Activated T-cell treated with anti-CD3 and anti-CD28 coated beads for 48 hours (primary cell): ENCODE results near the gene EIF2D.
"Not testable (repeated sequence)": the region's sequence is repeated elsewhere in the genome, so short reads cannot be mapped to it uniquely, and the experiment has no call there.

Source experiments
- DNase-seq: peaks from one replicate; pipeline ENCODE4 v3.0.0-alpha.2; 2020; ENCODE audit warnings: low read depth

The EIF2D gene

DNA sequence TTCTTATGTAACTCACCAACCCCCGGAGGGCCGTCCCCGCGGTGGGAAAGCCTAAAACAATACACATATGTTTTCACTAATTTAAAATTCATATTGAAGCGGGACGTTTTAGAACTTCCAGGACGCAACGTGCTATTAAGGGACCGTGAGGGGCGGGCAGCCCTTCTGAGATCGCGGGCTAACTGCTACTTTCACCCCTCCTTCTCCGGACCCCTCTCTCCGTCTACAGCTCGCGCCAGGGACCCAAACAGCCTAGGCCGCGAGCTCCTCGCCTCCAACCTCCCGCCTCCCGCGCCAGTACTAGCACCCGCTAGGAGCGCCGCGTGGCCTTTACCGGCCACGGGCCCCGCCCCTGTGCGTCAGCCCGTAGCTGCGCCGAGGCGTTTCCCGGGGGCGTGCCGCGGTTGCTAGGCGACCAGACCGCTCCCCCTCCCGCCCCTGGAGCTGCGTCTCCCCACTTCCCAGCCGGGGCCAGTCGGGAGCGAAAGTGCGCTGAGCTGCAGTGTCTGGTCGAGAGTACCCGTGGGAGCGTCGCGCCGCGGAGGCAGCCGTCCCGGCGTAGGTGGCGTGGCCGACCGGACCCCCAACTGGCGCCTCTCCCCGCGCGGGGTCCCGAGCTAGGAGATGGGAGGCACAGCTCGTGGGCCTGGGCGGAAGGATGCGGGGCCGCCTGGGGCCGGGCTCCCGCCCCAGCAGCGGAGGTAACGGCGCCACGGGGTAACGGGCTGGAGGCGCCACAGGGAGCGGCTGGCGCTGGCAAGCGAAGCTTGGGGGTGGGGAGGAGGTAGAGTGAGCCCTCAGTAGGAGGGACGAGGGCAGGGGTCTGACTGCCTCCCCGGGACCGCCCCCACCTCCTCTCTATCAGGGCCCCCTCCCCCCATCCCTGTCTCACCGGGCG lies 23.1 kb upstream of the EIF2D start, which contains the start of gene DYRK3:
Gene DYRK3, plus strand, starts transcription at position 457 of the 898 bp plus-strand sequence. Its CDS starts 168 bp downstream, at position 625.
- peak; percentile 93 for DNase-seq

DNA sequence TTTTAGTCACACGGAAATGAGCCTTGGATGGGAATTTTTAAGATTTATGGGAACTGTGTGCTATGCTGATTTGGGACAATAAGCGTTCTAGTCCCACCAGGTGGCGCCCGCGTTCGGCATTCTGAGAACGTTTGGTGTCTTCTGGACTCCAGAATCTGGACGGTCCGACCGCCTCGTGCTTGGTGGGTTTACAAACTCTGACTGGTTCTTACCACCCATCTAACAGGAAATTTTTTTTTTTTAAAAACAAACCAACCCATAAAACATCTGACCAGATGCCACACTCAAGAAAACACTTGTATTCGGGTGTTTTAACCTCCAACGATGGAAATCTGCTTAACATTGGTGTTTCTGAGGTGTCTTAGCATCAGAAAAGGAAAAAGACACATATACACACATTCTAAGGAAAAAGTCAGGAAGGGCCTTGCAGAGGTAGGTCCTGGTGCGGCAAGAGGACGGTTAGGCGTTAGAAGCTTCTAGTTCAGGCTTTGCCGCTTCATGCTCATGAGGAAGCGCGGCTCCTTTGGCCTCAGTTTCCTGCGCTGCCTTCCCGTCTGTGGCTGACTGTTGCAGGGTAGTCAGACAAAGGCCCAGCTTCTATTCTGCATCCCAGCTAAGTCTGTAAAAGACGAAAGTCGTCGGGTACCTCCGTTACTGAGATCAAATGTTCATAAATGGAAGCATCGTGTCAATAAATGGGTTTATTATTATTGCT lies 22.3 kb upstream of the EIF2D start:
- DNase-seq: peak; percentile 57

- no peak for DNase-seq
Measured at GRCh38 chr1:206633708-206634121, 21.4 kb upstream of the EIF2D start.

GRCh38 chr1:206631085-206631509 lies 18.8 kb upstream of the EIF2D start:
- no peak for DNase-seq

DNA sequence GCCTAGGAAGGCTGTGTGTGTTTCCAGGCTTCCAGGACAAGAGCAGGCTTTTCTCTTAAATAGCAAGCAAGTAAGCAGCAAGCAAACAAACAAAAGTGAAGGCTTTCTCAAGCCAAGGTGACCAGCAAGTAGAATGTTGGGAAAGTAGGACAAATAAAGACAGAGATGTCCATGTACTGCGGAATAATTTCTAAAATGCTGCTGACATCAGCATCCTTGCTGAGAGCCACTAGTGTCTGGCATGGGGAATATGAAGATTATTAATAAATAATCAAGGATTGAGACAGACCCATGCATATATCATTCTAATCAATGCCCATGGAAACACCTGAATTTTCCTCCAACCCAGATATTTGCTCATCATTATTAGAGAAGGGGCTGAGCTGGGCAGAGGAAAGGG lies 16.7 kb upstream of the EIF2D start:
- no peak for DNase-seq

DNA sequence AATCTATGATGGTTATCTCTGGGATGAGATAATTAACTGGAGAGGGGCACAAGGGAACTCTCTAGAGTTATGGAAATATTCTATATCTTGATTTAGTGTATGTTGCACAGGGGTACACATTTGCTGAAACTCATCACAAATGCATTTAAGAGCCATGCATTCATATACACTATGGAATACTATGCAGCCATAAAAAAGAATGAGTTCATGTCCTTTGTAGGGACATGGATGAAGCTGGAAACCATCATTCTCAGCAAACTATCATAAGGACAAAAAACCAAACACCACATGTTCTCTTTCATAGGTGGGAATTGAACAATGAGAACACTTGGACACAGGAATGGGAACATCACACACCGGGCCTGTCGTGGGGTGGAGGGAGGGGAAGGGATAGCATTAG lies 14.1 kb upstream of the EIF2D start:
- DNase-seq: not testable (repeated sequence)

- no peak for DNase-seq
Measured at GRCh38 chr1:206609229-206609991, 2.9 kb downstream of the EIF2D start.

- peak; percentile 58 for DNase-seq
Measured at GRCh38 chr1:206608108-206608698, 4.1 kb downstream of the EIF2D start.

- DNase-seq: no peak
Measured at GRCh38 chr1:206606867-206607266, 5.4 kb downstream of the EIF2D start.

GRCh38 chr1:206604861-206605260 lies 7.4 kb downstream of the EIF2D start:
- DNase-seq: no peak

- DNase-seq: no peak
Measured at GRCh38 chr1:206600527-206600926, 11.7 kb downstream of the EIF2D start.

GRCh38 chr1:206596319-206596666 lies 16.0 kb downstream of the EIF2D start:
- DNase-seq: no peak

- DNase-seq: no peak
Measured at GRCh38 chr1:206595581-206596318, 16.5 kb downstream of the EIF2D start.

GRCh38 chr1:206593351-206593925 lies 18.8 kb downstream of the EIF2D start:
- DNase-seq: no peak

GRCh38 chr1:206591696-206592095 lies 20.6 kb downstream of the EIF2D start:
- DNase-seq: no peak

DNA sequence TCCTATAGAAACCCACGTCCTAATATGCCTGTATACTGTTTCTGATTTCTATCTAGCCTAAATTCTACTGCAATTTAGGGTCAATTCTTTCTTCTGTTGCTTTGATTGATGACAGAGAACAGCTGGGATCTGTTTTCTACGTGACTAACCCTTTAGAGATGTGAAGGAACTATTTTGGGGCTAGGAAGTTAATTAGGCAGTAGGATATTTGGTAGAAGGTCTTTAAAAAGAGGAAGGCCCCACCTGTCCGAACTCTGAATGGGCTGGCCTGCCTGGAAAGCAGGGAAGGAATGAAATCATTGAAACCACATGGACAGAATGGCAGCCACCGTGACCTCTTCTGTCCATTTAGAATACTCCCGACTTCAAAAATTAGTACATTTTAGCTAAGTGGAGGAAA lies 21.0 kb downstream of the EIF2D start:
- DNase-seq: no peak

DNA sequence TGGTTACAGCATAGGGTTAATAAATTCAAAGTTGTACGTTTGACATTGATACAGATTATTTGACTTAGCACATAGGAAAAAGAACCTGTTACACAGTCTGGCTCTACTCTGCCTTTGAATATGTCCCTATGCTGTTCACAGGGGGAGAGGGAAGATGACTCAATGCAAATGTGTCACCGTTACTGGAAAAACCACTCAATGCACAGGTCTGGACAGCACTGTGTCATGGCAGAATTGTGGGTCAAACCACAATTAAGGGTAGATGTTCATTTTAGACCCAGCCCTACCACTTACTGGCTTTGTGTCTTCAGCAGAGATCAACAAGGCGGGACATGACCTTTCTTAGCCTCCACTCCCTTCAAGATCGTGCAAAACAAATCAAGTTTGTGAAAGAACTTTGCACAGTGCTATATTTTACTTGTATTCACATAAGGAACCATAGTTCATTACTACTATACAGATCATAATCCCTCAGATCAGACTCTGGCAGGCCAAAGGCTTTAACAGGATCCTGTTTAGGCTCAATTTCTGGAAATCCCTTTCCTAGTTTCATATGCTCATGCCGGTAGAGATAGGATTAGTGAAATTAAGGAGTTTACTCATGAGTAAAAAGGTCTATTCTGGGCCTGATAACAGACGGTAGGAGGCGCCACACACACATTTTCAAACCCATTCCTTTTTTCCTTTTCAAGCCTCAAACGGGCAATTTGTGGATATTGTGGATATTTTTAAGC lies 22.1 kb downstream of the EIF2D start:
- DNase-seq: peak; percentile 42

- no peak for DNase-seq
Measured at GRCh38 chr1:206589206-206589605, 23.1 kb downstream of the EIF2D start.

GRCh38 chr1:206588492-206588891 lies 23.8 kb downstream of the EIF2D start:
- no peak for DNase-seq

- DNase-seq: no peak
Measured at GRCh38 chr1:206587904-206588303, 24.4 kb downstream of the EIF2D start.
